Superior temporal gyrus (tissue), 1 donor: ENCODE measurements around the gene GET3.
"Not testable (repeated sequence)": the region's sequence is repeated elsewhere in the genome, so short reads cannot be mapped to it uniquely, and the experiment has no call there.

Experiments
- DNase-seq: peaks from one replicate; pipeline ENCODE4 v3.0.0-alpha.2; 2016; ENCODE audit errors: extremely low spot score

GET3 gene

GRCh38 chr19:12715929-12716328 lies 21.4 kb upstream of the GET3 start:
- DNase-seq: no peak

- DNase-seq: no peak
Measured at GRCh38 chr19:12720296-12720695, 17.0 kb upstream of the GET3 start.

- peak; percentile 10 for DNase-seq
Measured at GRCh38 chr19:12720851-12721655, 16.2 kb upstream of the GET3 start.

GRCh38 chr19:12721656-12722565 lies 15.4 kb upstream of the GET3 start:
- peak; percentile 14 for DNase-seq

- DNase-seq: peak; percentile 99
Measured at GRCh38 chr19:12722566-12723380, 14.5 kb upstream of the GET3 start.

- DNase-seq: no peak
Measured at GRCh38 chr19:12723381-12723640, 14.0 kb upstream of the GET3 start.

GRCh38 chr19:12723641-12724426 lies 13.5 kb upstream of the GET3 start, which contains the start of gene TNPO2:
Gene TNPO2, minus strand, starts transcription at chr19:12723932. Its CDS starts 2,955 bp downstream, at chr19:12720977.
- DNase-seq: peak; percentile 64

- not testable (repeated sequence) for DNase-seq
Measured at GRCh38 chr19:12725612-12726011, 11.7 kb upstream of the GET3 start.

GRCh38 chr19:12726988-12727316 lies 10.3 kb upstream of the GET3 start:
- DNase-seq: no peak

- no peak for DNase-seq
Measured at GRCh38 chr19:12727745-12728433, 9.4 kb upstream of the GET3 start.

- no peak for DNase-seq
Measured at GRCh38 chr19:12730064-12730463, 7.2 kb upstream of the GET3 start.

GRCh38 chr19:12731337-12731736 lies 6.0 kb upstream of the GET3 start:
- DNase-seq: no peak

GRCh38 chr19:12733369-12734214 lies 3.7 kb upstream of the GET3 start:
- peak; percentile 12 for DNase-seq

GRCh38 chr19:12737835-12738351 lies 596 bp downstream of the GET3 start:
- no peak for DNase-seq

- no peak for DNase-seq
Measured at GRCh38 chr19:12745166-12745897, 8.0 kb downstream of the GET3 start.

- DNase-seq: no peak
Measured at GRCh38 chr19:12748489-12748888, 11.2 kb downstream of the GET3 start.

GRCh38 chr19:12749938-12750521 lies 12.7 kb downstream of the GET3 start:
- no peak for DNase-seq

- DNase-seq: no peak
Measured at GRCh38 chr19:12750851-12751250, 13.6 kb downstream of the GET3 start.

- no peak for DNase-seq
Measured at GRCh38 chr19:12751635-12752034, 14.3 kb downstream of the GET3 start, which contains the start of gene BEST2. Gene BEST2, plus strand, starts transcription at chr19:12751791. Its CDS starts 802 bp downstream, at chr19:12752593.
